CD14-positive monocyte (primary cell): ENCODE results near the gene PLOD2. TPM values are rescaled to one million over a fixed set of nuclear protein-coding genes. Genes with fewer than 3 reads are reported as not detected.

Experiments used
- DNase-seq, 3 donors: peaks; one replicate each; pipeline ENCODE4 v3.0.0-alpha.2; 2011 to 2022
- H2AFZ ChIP-seq: 2 replicates; pipeline ENCODE4 v1.6.0; 2012; ENCODE audit warnings: mild to moderate bottlenecking, low read depth, low read length, inconsistent platforms; ENCODE audit not compliant: insufficient read depth, poor library complexity, severe bottlenecking
- H3K27ac ChIP-seq, 2 donors: 1 replicate in 1 of 2; 2 replicates in 1 of 2; pipeline ENCODE4 v1.5.1; 2012 to 2013; ENCODE audit warnings: low read length in 2 of 2, control low read depth in 1 of 2, inconsistent platforms in 1 of 2, low read depth in 1 of 2, mild to moderate bottlenecking in 1 of 2
- H3K27me3 ChIP-seq, 2 donors: one replicate each; pipeline versions ENCODE4 v1.6.0 to v1.6.1; 2011 to 2013; ENCODE audit warnings: low read length in 2 of 2; ENCODE audit not compliant: control insufficient read depth in 2 of 2, insufficient read depth in 2 of 2
- H3K36me3 ChIP-seq, 2 donors: replicated peaks in 1 of 2; 1 replicate in 1 of 2; 2 replicates in 1 of 2; pipeline versions ENCODE4 v1.5.1 to v1.6.1; 2012 to 2013; ENCODE audit warnings: low read length in 2 of 2, control low read depth in 1 of 2, inconsistent platforms in 1 of 2, mild to moderate bottlenecking in 1 of 2; ENCODE audit not compliant: insufficient read depth in 2 of 2, control insufficient read depth in 1 of 2
- H3K4me1 ChIP-seq, 2 donors: 1 replicate in 1 of 2; 2 replicates in 1 of 2; pipeline versions ENCODE4 v1.5.1 to v1.6.1; 2012 to 2013; ENCODE audit warnings: low read length in 2 of 2, control low read depth in 1 of 2, inconsistent platforms in 1 of 2, mild to moderate bottlenecking in 1 of 2, moderate library complexity in 1 of 2; ENCODE audit not compliant: insufficient read depth in 2 of 2, control insufficient read depth in 1 of 2
- H3K4me2 ChIP-seq: replicated peaks from 2 replicates; pipeline ENCODE3; 2012; ENCODE audit warnings: low read length, moderate library complexity, mild to moderate bottlenecking; ENCODE audit not compliant: poor library complexity, severe bottlenecking; ENCODE audit errors: extremely low read depth
- H3K4me3 ChIP-seq, 3 experiments: fragments of 200-600 bp in 1 of 3; sonication (generic) in 1 of 3; replicated peaks in 1 of 3; 1 replicate in 2 of 3; 2 replicates in 1 of 3; pipeline ENCODE4 v1.5.1; 2011 to 2013; ENCODE audit warnings: low read length in 3 of 3, mild to moderate bottlenecking in 3 of 3, control low read depth in 2 of 3, low read depth in 2 of 3, inconsistent platforms in 1 of 3, moderate library complexity in 1 of 3
- H3K79me2 ChIP-seq: 2 replicates; pipeline ENCODE4 v1.6.0; 2012; ENCODE audit warnings: mild to moderate bottlenecking, control low read depth, inconsistent platforms, low read length, moderate library complexity; ENCODE audit not compliant: insufficient read depth
- H3K9ac ChIP-seq: 2 replicates; pipeline ENCODE4 v1.6.0; 2017; ENCODE audit warnings: low read length, mild to moderate bottlenecking; ENCODE audit not compliant: insufficient read depth, poor library complexity, severe bottlenecking
- H3K9me3 ChIP-seq, 2 donors: replicated peaks in 1 of 2; 1 replicate in 1 of 2; 2 replicates in 1 of 2; pipeline versions ENCODE4 v1.5.1 to v1.6.1; 2012 to 2013; ENCODE audit warnings: low read length in 2 of 2, control low read depth in 1 of 2; ENCODE audit not compliant: control insufficient read depth in 1 of 2, insufficient read depth in 1 of 2
- H4K20me1 ChIP-seq: 2 replicates; pipeline ENCODE4 v1.6.0; 2012; ENCODE audit warnings: mild to moderate bottlenecking, low read length, control low read depth, moderate library complexity; ENCODE audit not compliant: insufficient read depth
- H3K27ac Mint-ChIP-seq, 7 donors: one replicate each; pipeline ENCODE4 v1.8.0; 2020; ENCODE audit warnings: mild to moderate bottlenecking in 7 of 7, mixed read lengths in 7 of 7, moderate library complexity in 6 of 7, inconsistent platforms in 2 of 7
- H3K27me3 Mint-ChIP-seq, 3 donors: one replicate each; pipeline ENCODE4 v1.8.0; 2021 to 2022; ENCODE audit warnings: low read depth in 3 of 3, mild to moderate bottlenecking in 3 of 3, mixed read lengths in 3 of 3, moderate library complexity in 3 of 3, inconsistent platforms in 1 of 3
- H3K36me3 Mint-ChIP-seq, 2 donors: one replicate each; pipeline ENCODE4 v1.8.0; 2020; ENCODE audit warnings: mixed read lengths in 2 of 2, inconsistent platforms in 1 of 2, mild to moderate bottlenecking in 1 of 2
- H3K4me1 Mint-ChIP-seq: one replicate; pipeline ENCODE4 v1.8.0; 2020; ENCODE audit warnings: mild to moderate bottlenecking, mixed read lengths
- H3K4me3 Mint-ChIP-seq, 2 donors: one replicate each; pipeline ENCODE4 v1.8.0; 2020; ENCODE audit warnings: mild to moderate bottlenecking in 2 of 2, mixed read lengths in 2 of 2, moderate library complexity in 1 of 2
- H3K9me3 Mint-ChIP-seq, 7 donors: one replicate each; pipeline ENCODE4 v1.8.0; 2020 to 2022; ENCODE audit warnings: mixed read lengths in 7 of 7, mild to moderate bottlenecking in 6 of 7, moderate library complexity in 6 of 7, inconsistent platforms in 2 of 7
- WGBS: methylation state at CpG from one replicate; pipeline ENCODE4 v1.1.5; 2013; ENCODE audit warnings: missing lambda C conversion rate; ENCODE audit not compliant: insufficient coverage; 5-methylcytosine and 5-hydroxymethylcytosine counted together
- intact Hi-C, 2 donors: fragments of 100-400 bp; cut with micrococcal nuclease; formaldehyde crosslinking; loops; one replicate each; pipeline versions ENCODE4 v1.15.0 to v1.15.1; 2023
- polyA plus RNA-seq, 3 donors: library from polyadenylated mRNA; depleted of rRNA in 1 of 3; unstranded in 2 of 3; stranded (reverse) in 1 of 3; fragments of 300-500 nt in 2 of 3; fragments of >200 nt in 1 of 3; fragmentation: Illumina TruSeq in 2 of 3; gene quantifications; 1 replicate in 2 of 3; 2 replicates in 1 of 3; pipeline ENCODE4 v1.2.3, GENCODE V29; 2012 to 2021
- TF ChIP-seq, protein P1 (sequence below): fragments of 200-600 bp; IDR thresholded peaks from one replicate; pipeline ENCODE4 v1.8.0; 2022; ENCODE audit warnings: antibody characterized with exemption, mild to moderate bottlenecking

The PLOD2 gene
- polyA plus RNA-seq, 3 donors, result not detected

DNA sequence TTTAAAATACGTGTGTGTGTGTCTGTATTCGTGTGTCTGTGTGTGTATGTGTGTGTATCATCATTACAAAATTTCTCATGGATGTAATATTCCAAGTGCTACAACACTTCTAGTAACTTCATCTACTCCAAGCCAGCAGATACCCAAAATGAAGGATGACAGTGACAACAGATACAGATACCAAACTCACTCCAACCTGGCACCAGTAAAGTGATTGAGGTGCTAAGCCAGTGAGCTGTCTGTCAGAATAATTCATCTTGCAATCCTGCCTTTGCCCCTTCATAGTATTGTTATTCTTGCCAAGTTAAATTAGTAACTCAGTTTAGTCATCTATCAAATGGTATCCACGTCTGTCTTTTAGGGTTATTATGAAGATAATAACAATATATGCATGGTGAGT lies 58.1 kb downstream of the PLOD2 start:
- Histone ChIP-seq H4K20me1 (no peaks in the 10 kb centered on the region), H3K9ac (no peak overlapping the region), H2AFZ (no peak overlapping the region), H3K4me3 (no peak overlapping the region), H3K4me1 (no peaks in the 10 kb centered on the region), H3K79me2 (no peaks in the 10 kb centered on the region), H3K4me2 (no peak overlapping the region), H3K27ac (no peak overlapping the region), H3K36me3 (no peaks in the 10 kb centered on the region), H3K27me3 (no peaks in the 10 kb centered on the region), H3K9me3 (no peaks in the 10 kb centered on the region)
- Mint-ChIP-seq H3K27ac (no peak overlapping the region), H3K4me1 (no peaks in the 10 kb centered on the region), H3K9me3 (peaks cover 0 to 4% (median 3%) of the 10 kb centered on the region in 7 donors), H3K4me3 (no peak overlapping the region), H3K36me3 (no peaks in the 10 kb centered on the region), H3K27me3 (peaks cover 0 to 2% (median 0%) of the 10 kb centered on the region in 3 donors)
- WGBS, result no CpG with 5 or more reads among the region's 3 CpGs
- no peak for DNase-seq
- intact Hi-C loops, result no loop called here
- TF ChIP-seq, protein P1, sequence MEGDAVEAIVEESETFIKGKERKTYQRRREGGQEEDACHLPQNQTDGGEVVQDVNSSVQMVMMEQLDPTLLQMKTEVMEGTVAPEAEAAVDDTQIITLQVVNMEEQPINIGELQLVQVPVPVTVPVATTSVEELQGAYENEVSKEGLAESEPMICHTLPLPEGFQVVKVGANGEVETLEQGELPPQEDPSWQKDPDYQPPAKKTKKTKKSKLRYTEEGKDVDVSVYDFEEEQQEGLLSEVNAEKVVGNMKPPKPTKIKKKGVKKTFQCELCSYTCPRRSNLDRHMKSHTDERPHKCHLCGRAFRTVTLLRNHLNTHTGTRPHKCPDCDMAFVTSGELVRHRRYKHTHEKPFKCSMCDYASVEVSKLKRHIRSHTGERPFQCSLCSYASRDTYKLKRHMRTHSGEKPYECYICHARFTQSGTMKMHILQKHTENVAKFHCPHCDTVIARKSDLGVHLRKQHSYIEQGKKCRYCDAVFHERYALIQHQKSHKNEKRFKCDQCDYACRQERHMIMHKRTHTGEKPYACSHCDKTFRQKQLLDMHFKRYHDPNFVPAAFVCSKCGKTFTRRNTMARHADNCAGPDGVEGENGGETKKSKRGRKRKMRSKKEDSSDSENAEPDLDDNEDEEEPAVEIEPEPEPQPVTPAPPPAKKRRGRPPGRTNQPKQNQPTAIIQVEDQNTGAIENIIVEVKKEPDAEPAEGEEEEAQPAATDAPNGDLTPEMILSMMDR, result no peak

DNA sequence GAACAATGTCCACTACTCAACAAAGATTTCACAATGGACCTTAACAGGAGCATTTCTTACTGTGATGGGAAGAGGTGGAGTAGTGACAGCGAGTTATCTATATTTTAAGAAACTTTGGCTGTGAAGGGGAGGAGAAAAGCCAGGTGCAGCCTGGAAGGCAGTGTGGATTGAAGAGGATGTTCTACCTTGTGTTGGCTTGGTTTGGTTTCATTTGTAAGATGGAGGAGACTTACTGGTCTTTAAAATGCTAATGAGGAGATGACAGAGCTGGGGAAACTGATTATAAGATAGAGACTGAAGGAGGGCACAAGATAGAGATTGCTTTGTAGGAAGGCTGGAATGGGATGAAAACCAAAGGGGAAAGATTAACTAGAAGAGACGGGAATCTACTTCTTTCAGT lies 59.4 kb downstream of the PLOD2 start:
- no peaks in the 10 kb centered on the region for H3K36me3 ChIP-seq
- WGBS, result 83% methylated on average over 1 of the region's 2 CpGs

More for the DNA sequence above, 59.4 kb downstream of the PLOD2 start:
- Histone ChIP-seq H3K4me1 (no peaks in the 10 kb centered on the region), H3K27ac (no peak overlapping the region), H3K4me3 (no peak overlapping the region), H4K20me1 (no peaks in the 10 kb centered on the region), H3K9me3 (no peaks in the 10 kb centered on the region), H3K79me2 (no peaks in the 10 kb centered on the region), H3K27me3 (no peaks in the 10 kb centered on the region), H3K9ac (no peak overlapping the region), H2AFZ (no peak overlapping the region), H3K4me2 (no peak overlapping the region)
- no peak overlapping the region for H3K4me3 Mint-ChIP-seq
- H3K9me3 Mint-ChIP-seq, result peaks cover 0 to 2% (median 0%) of the 10 kb centered on the region in 7 donors
- no peaks in the 10 kb centered on the region for H3K36me3 Mint-ChIP-seq
- DNase-seq, result no peak
- intact Hi-C loops, result no loop called here
- TF ChIP-seq, protein P1, result no peak
- H3K4me1 Mint-ChIP-seq, result no peaks in the 10 kb centered on the region
- no peak overlapping the region for H3K27ac Mint-ChIP-seq
- no peaks in the 10 kb centered on the region for H3K27me3 Mint-ChIP-seq
